IPS DF 4.7 (cell line): ENCODE data around the gene TUT1.
"Not testable (repeated sequence)": the region's sequence is repeated elsewhere in the genome, so short reads cannot be mapped to it uniquely, and the experiment has no call there.

Source experiments
- DNase-seq: peaks from one replicate; pipeline ENCODE4 v3.0.0-alpha.2; 2013; ENCODE audit warnings: low spot score; ENCODE audit errors: extremely low read depth

The TUT1 gene

DNA sequence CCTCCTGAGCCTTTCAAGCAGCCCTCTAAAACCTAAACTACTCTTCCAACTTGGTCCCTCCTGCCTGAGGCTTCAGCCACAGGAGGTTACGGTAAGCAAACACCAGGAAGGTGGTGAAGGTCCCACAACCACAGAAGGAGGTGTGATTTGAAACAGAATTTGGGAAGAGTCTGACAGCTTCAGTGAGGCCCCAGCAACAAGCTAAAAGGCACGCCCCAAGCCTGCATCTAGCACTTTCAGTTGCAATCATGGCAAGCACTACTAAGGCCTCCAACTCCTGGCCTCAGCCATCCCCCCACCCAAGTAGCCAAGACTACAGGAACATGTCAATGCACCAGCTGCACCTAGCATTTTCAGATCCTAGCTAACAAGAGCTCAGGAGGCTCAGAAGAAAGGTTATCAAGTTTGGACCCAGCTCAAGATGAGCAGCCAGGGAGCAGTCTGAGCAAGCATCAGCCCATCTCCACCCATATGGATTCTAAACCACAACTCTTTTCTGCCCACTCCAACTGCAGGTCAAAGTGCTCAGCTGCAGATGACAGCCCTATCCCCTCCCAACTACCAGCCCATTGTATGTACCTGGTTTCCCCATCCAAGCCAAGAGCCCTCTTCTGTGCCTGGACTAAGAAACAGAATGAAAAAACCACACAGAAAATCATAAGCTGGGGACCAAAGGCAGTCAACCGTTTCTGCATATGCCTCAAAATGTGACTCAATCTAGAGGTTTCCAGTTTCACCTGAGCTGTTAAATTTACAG is 34.3 kb downstream of the TUT1 start:
- DNase-seq, result no peak

DNA sequence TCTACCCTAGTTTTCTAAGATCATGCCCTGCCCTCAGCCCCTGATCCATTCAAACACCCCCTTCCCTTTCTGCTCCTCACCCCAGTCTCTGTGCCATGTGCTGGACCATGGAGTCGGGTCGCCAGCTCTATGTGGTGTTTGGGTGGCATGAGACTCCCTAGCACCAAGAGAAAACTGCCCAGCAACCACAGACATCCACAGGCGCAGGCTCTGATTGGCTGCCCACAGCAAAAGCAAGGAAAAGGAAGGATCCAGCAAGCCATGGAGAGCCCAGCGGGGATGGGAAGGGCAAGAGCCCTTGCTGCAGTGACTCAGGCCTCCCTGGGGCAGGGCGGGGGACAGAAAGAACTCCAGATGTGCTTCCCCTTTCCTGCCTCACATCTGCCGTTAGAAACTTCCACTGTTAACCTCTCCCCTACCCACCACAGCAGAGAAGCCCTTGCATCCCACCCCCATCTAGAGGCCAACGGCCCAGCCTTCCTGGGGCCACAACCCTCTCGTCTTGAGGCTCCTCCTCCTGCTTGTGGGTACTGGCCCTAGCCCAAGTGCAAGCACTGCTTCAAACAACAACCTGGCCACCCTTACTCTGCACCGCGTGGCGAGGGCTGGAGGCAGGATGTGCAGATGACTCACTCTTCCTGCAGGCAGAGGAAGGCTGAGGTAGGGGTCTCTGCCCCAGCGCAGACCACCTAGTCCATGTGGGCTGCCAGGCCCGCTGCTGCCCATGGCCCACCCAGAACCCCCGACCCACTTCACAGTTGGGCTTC is 35.0 kb downstream of the TUT1 start:
- no peak for DNase-seq

DNA sequence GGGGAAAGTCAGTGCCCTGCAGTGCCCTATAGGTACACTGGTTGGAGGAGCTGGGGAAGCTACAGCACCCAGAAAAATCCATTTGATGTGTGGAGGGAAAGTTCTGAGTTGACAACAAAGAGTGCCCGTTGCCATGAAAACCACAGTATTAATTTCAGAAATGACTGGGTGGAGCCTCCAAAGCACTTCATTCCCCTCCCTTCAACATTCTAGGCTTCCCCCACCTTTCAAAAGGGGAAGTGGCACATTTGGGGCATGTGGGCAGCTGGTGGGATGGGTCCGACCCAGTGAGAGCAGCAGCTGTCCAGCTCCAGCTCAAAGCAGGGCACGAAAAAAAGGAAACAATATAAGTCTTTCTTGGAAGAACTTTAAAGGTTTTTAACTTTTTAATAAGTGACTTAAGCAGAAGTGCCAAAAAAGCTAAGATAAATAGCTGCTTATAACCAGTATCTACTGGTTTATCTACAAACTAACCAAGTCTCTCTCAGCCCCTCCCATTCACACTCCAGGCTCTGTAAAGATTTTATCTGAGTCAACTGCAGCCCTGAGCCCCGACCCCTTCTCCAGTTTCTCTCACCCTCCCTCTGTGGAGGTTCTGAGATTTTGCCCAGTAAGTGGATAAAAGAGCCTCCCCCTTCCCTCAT is 35.7 kb downstream of the TUT1 start:
- no peak for DNase-seq

DNA sequence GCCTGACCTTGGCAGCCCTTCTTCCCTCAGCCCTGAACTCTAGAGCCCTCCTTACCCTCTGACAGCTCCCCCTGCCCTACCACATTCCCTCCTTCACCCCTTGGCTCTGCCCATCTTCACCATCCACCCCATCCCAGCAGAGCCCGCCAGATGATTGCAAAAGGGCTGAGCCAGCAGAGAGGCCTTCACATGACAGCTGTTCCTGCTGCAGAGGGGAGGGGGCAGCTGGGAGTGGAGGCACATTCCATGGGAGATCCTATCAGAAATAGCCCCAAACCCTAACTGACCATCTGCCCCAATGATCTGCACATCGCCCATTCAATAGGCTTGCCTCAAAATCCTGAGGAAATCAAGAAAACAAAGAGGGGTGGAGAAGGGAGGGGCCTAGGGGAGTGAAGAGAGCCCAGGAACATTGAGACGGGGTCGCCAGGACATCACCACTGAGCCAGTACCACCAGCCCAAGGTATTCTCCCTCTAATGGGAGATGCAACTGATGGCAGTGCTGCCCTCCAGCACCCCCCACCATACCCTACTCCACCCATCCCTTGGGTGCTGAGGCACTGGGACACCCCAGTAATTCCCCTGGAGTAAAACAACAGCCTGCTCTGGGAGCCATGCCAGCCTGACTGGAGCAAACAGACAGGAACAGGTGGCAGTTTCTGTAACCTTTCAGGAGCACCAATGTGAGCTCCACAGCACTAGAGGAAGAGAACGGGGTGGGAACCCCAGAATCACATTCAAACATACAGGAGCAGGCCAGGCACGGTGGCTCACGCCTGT is 36.7 kb downstream of the TUT1 start:
- DNase-seq, result no peak

DNA sequence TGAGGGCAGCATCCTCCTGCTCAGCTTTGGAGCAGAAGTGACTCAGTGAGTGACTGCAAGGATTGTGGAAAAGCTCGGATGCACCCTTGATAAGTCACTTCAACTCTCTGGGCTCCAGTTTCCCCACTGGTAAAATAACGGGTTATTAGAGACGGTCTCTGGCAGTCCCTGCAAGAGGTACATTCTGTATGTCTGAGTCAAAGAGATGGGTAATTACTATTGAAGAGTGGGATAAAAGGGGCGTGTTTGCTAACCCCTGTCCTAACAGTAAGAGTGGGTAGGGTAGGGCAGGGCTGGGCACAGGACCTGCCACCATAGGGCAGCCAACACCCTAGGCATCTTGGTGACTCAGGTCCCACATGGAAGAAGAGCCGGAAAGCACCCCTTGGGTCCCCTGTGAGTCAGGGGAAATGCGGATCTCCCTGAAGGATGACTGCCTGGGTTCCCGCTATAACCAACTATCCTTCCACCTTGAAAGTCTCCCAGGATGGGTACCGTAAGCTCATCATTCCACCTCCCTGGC is 37.4 kb downstream of the TUT1 start:
- DNase-seq, result no peak

DNA sequence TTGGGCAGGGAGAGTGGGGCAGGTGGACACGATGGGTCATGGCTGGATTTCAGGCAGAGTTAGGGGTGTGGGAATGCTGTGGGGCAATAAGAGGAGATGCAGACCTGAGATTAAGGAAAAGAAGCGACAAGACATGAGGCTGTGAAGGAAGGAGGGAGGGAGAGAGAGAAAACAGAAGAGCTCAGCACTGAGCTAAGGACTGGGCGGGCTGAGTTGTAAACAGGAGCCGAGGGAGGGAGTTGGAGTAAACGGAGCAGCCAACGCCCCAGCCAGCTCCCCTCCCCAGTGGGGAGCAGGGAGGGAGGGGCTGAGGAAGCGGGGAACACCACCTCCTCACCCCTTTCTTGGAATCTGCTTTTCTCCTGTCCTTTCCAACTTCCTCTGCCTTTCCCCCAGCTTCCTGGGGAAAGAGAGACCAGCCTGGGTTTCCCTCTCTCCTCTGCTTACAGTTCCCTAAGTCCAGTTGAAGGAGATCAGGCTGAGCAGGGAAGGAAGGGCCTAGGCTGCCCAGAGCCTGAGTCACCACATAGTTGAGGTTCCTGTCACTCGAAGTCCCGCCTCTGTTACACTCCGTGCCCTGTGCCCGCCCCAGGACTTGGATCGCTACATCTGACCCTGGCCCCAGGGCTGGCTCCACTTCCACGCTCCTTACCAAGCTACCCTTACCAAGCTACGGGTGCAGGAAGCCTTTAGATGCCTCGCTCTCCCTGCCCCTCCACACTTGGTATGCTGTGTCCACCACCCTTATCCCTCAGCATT is 38.1 kb downstream of the TUT1 start:
- DNase-seq, result no peak

DNA sequence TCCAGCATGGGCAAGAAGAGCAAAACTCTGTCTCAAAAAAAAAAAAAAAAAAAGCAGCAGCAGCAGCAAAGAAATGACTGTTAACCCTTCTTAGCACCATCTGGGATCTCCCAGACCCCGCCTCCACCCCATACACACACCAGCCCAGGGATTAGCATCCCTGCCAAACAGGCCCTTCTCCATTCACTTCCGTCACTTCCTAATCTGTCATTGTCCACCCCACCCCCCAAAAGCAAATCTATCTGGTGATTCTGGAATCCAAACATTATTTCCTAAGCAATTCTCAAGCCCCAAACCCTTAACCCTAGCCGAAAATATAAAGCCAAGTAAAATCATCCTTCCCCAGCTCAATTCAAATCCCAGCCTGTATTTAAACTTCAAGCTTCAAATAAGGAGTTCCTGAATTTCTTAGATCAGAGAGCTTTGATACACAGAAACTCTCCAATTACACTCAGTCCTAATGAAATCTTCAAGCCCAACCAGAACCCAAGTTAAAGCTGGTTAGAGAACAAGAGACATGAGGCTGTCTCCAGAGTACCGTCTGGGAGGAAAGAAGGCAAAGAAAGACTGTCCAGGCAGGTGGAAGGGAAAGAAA is 38.7 kb downstream of the TUT1 start:
- no peak for DNase-seq

DNA sequence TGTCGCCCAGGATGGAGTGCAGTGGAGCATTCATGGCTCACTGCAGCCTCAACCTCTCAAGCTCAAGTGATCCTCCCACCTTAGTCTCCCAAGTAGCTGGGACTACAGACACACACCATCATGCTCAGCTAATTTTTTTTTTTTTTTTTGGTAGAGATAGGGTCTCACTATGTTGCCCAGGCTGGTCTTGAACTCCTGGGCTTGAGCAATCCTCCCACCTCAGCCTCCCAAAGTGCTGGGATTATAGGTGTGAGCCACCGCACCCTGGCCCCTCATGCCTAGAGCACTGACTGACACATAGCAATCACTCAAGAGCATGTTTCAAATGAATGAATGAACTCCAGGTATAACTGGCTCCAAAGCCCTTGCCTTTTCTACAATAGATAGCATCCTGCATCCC is 40.8 kb downstream of the TUT1 start:
- DNase-seq, result not testable (repeated sequence)

DNA sequence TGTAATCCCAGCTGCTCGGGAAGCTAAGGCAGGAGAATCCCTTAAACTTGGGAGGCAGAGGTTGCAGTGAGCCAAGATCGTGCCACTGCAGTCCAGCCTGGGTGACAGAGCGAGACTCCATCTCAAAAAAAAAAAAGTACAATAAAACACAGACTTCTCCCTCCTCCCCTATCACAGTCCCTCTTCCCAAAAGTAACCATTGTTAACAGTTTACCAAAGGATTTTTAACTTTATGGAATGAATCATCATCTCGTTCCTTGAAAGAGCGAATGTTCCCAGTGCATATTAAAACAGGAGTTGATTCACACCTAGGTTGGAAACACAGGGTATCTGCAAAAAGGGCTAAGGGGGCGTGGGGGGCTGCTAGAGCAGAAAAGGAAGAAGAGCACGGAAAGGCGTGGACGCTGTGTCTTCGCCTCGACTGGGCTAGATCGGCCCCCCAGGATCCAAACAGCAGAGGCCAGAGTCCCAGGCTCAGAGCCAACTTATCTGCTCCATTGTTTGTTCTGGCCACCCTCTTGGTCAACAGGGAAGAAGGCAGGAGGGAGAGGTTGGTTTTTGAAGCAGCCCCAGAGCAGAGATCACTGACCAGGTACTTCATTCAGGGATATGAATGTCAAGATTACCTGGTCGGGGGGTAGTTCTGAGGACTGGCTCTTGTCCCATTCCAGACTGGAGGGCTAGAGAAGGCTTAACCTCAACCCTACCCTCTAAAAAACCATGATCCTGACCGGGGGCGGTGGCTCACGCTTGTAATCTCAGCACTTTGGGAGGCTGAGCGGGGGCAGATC is 42.6 kb downstream of the TUT1 start:
- no peak for DNase-seq

DNA sequence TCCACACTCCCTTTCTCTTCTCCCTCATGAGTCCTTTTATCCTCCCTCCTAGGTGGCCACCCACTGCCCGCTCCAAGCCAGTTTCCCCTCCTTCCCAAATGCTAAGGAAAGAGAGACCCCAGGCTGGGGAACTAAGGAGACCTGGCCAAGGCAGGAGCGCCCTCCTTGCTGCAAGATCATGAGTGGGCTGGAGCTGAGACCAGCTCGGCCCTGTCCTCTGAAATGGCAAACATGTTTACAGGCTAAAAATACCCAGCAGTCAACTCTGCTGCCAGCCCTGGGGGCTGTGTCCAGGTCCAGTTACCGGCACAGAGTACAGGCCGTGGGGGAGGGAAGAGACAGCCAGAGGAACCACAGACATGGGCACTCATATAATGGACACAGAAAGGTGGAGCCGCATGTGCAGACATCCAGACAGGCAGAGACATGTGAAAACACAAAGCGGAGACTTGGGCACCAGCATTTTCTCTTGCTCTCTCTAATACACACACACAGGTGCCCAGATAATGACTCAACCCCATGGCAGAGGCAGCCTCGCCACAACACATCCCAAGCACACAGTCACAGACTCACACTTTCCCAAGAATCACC is 43.5 kb downstream of the TUT1 start:
- no peak for DNase-seq

DNA sequence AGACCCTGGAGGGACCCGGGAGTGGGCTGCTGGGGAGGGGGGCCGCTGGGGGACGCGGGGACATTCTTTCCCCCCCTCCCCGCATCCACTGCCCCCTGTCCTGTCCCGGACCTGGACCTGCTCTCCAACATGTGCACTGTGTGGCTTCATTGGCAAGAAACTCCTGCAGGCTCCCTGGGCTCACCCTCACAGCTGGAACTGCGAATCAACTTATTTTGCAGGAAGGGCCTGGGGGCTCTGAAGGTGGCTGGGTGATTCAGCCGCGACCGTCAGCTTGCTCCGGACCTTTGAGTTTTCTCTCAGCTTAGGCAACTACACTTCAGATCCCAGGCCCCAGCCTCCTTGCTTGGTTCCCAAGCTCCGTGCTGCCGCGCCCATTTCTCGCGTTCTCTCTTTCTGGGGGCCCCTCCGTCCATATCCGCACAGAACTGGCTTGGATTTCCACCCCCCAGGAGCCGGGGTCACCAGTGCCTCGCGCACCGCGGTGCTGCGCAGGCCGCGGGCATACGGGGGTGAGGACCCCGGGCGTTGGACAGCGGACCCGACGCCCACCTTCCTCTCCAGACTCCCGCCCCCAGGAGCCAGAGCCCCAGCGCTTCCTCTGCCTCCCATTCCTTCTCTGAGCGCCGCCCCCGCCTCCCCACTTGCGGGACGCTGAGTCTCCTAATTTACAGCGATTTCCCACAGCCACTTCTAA is 44.2 kb downstream of the TUT1 start:
- DNase-seq, result no peak

DNA sequence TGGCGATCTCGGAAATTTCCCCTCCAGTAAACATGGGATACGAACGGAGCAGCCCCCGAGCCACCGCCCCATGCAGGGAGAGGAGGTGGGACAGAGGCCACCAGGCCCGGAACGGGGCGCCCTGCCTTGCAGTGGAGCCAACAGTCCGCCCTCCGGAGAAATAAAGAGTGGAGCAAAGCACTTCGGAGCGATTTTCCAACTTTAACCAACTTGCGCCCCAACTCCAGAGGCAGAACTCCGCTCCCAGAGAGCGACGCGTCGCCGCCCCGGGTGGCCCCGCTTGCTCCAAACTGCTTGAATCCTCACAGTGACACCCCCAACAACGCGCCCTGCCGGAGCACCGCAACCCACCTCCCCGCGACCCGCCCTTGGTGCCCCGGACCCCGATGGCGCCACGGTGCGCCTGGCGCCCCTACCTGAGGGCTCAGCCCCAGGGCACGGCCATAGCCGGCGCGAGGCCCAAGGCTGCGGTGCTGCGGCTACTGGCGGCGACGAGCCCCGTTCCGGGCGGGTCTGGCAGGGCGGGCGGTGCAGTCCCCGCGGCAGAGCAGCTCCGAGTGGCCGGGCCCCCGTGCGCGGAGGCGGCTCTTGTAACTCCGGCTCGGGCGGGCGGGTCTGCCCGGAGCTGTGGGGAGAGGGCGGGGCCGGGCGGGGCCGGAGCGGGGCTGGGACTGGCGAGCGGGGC is 44.9 kb downstream of the TUT1 start, which contains the start of gene AHNAK:
TSS of gene AHNAK (minus strand) at position 563 of the 685 bp plus-strand sequence. CDS start 10,708 bp downstream, outside the sequence.
- no peak for DNase-seq

DNA sequence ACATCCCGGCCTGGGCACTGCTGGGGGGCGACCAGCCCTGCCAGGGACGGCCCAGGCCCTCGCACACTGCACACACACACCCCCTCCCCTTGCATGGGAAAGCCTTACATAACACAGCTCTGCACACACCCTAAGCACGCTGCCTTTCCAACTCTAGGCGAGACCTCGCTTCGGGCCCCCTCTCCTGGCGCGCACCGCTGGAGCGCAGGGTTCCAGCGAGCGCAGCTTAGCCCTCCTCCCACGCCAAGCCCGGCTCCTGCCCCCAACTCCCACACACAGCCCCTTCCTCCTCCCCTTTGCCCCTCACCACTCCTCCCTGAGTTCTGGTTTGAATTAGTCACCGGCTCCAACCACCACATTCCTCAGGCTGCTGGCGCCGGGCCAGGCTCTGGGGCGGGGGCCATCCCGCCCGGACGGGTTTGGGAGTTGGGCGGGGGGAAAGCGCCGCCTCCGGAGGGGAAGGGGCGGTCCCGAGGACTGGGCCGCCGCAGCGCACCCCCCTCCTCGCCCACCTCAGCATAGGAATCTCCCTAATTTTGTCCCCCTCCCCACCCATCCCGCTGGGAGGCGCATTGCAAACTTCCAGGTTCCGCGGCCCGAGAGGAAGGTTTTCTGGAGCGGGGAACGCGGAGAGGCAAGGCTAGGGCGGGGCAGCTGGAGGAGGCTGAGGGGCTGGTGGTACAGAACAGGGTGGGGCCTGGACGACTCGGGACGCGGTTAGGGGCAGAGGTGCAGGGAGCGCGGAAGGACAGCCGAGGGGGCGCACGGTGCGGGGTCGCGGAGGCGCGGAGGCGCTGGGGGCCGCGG is 45.7 kb downstream of the TUT1 start:
- no peak for DNase-seq

DNA sequence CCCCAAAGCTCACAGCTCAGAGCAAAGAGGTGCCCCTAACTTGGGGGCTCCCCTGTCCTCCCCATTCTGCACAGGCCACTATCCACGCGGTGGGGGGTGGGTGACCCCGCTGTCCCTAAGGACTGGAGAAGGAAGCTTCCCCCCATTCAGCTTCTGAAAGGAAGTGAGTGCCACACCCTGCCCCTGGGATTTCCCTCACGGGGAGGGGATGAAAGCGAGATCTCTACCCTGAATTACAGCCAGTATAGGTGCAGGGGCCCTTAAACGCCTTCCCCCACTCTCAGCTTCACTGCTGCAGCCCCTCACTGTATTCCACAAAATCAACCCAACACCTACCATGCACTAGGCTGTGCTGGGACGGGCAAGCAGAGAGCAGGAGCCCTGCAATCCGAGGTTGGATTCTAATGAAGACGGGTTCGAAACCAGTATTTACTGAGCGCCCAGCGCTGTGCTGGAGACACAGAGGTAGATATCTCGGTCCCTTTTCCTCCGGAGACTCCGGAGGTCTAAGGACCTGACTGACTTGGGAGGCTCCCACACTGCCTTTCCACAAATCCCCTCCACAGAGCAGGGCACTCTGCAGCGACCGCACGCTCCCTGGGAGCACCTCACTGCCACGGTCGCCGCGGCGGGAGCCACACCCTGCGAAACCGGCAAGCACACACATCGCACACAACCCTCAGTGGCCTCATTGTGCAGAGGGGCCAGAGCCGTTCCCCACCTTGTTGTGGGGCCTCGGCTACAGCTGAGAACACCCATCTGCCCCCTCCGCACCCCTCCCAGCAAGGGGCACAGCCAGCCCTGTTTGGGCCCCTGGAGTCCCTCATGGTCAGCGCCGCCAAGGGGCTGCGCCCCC is 46.5 kb downstream of the TUT1 start:
- no peak for DNase-seq

DNA sequence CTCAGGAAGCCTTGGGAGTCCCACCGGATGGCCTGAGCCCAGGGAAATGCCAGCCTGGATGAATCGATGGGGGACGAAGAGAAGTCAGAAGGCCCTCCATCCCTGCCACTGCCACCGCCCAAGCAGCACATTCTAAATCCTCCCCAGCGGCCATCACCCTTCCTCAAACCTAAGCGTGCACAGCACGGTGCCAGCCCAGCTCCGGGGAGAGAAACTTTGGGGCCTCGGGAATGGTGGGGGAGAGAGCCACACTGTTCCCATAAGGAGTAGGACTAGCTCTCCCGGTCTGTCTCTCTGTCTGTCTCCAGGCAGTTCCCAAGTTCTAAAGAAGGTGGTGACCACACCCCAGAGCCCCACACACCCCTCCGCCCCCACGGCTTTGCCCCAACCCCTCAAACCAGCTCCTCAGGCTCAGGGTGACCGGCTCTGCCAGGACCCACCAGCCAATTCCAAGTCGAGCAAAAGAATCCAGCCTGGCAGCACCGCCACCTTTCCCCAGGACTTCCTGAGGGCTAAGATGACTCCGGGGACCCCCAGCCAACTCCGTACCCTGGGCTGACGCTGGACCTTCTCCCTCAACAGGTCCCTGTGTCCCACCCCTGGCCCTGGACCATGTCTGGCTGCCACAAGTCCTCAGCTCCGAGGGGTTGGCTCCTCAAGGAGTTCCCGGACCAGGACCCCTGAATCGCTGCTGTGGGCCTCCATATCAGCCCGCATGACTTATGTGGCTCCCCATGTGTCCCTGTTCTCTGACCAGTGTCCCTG is 47.5 kb downstream of the TUT1 start:
- DNase-seq, result no peak
